ENCODE measurements around the gene SNX10.

Gene SNX10

DNA sequence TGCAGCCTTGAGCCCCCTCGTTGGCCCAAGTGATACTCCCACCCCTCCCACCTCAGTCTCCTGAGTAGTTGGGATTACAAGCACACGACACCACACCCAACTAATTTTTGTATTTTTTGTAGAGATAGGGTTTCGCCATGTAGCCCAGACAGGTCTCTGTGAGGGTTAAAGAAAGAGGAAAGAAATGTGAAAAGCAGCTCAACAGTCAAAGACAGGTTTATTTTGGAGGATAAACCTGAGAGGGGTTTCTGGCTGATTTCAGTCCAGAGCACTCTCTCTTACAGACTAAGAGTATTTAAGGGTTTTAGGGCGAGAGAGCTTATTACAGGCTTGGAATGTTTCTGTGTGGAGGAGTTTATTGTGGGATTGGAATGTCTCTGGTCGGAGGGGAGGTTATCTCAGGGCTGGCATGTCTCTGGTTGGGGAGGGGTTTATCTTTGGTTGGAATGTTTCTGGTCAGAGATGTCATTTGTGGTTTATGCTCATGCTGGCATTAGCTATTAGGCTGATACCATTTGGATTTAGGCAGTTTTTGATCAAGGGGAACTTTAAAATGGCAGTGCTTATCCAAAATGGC is 26.1 kb upstream of the SNX10 start:
- H3K56ac ChIP-seq (ENCODE audit: low read length) = no peak overlapping the region
- no peaks in the 10 kb centered on the region for H3K27me3 ChIP-seq (ENCODE audit: insufficient read depth, low read length, poor library complexity)
- H2BK15ac ChIP-seq (replicated peaks; ENCODE audit: low read depth) = no peak overlapping the region
- no peak overlapping the region for H3K4me3 ChIP-seq (ENCODE audit: low read length)
- H3K27ac ChIP-seq (ENCODE audit: low read depth, low read length) = no peak overlapping the region
- H3K79me2 ChIP-seq (ENCODE audit: control insufficient read depth, insufficient read depth, low read length) = no peaks in the 10 kb centered on the region
- no peak overlapping the region for H2AK5ac ChIP-seq (ENCODE audit: low read length)
- DNase-seq = no peak
- H4K5ac ChIP-seq (ENCODE audit: low read length) = no peak overlapping the region
- no peak overlapping the region for H3K4me2 ChIP-seq (ENCODE audit: low read length)
- H4K8ac ChIP-seq (ENCODE audit: low read depth, low read length) = no peak overlapping the region
- H3K79me1 ChIP-seq (ENCODE audit: low read length) = no peaks in the 10 kb centered on the region
- no peaks in the 10 kb centered on the region for H3K36me3 ChIP-seq (ENCODE audit: control insufficient read depth, insufficient read depth, low read length)
- no peak overlapping the region for H2BK120ac ChIP-seq (ENCODE audit: low read depth, low read length)
- no peak overlapping the region for H3K18ac ChIP-seq (ENCODE audit: low read length)
- H3K4ac ChIP-seq (ENCODE audit: low read depth, low read length) = no peak overlapping the region
- H3K4me1 ChIP-seq (ENCODE audit: control insufficient read depth, low read depth, low read length) = no peaks in the 10 kb centered on the region
- H3K23ac ChIP-seq (ENCODE audit: low read length) = no peak overlapping the region
- WGBS (ENCODE audit: extremely low coverage, insufficient coverage, low lambda C conversion rate) = no CpG with 5 or more reads among the region's 5 CpGs
- H3K9ac ChIP-seq (ENCODE audit: low read length) = no peak overlapping the region
- no peak overlapping the region for H2BK5ac ChIP-seq (ENCODE audit: low read length)

DNA sequence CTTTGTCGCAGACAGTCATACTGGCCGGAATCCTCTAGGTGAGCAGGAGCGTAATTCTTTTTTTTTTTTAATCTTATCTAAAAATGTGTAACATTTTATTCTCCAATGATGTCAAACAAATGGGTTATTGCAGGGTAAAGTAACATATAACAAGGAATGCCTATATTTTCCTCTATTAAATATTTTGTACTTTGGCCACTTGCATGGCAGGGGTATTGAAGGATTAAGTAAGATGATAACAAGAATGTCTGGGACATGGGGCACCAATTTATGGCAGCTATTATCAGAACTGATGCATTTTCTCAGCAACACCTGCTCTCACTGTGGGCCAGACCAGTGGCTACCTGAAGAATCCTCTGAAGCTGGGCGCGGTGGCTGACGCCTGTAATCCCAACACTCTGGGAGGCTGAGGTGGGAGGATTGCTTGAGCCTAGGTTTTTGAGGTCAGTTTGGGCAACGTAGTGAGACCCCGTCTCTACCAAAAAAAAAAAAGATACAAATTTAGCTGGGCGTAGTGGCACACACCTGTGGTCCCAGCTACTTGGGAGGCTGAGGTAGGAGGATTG is 24.0 kb upstream of the SNX10 start:
- Histone ChIP-seq H3K56ac (ENCODE audit: low read length) (no peak overlapping the region), H3K27ac (ENCODE audit: low read depth, low read length) (no peak overlapping the region), H2BK15ac (replicated peaks; ENCODE audit: low read depth) (no peak overlapping the region), H2BK5ac (ENCODE audit: low read length) (no peak overlapping the region), H3K27me3 (ENCODE audit: insufficient read depth, low read length, poor library complexity) (no peaks in the 10 kb centered on the region), H3K79me2 (ENCODE audit: control insufficient read depth, insufficient read depth, low read length) (no peaks in the 10 kb centered on the region), H3K4me2 (ENCODE audit: low read length) (no peak overlapping the region), H4K8ac (ENCODE audit: low read depth, low read length) (no peak overlapping the region), H2AK5ac (ENCODE audit: low read length) (no peak overlapping the region), H2BK120ac (ENCODE audit: low read depth, low read length) (no peak overlapping the region), H3K23ac (ENCODE audit: low read length) (no peak overlapping the region), H3K36me3 (ENCODE audit: control insufficient read depth, insufficient read depth, low read length) (no peaks in the 10 kb centered on the region), H3K79me1 (ENCODE audit: low read length) (no peaks in the 10 kb centered on the region), H3K18ac (ENCODE audit: low read length) (no peak overlapping the region), H4K5ac (ENCODE audit: low read length) (no peak overlapping the region), H3K9ac (ENCODE audit: low read length) (no peak overlapping the region), H3K4me3 (ENCODE audit: low read length) (no peak overlapping the region), H3K4me1 (ENCODE audit: control insufficient read depth, low read depth, low read length) (no peaks in the 10 kb centered on the region), H3K4ac (ENCODE audit: low read depth, low read length) (no peak overlapping the region)
- no peak for DNase-seq
- WGBS (ENCODE audit: extremely low coverage, insufficient coverage, low lambda C conversion rate) = no CpG with 5 or more reads among the region's 9 CpGs

DNA sequence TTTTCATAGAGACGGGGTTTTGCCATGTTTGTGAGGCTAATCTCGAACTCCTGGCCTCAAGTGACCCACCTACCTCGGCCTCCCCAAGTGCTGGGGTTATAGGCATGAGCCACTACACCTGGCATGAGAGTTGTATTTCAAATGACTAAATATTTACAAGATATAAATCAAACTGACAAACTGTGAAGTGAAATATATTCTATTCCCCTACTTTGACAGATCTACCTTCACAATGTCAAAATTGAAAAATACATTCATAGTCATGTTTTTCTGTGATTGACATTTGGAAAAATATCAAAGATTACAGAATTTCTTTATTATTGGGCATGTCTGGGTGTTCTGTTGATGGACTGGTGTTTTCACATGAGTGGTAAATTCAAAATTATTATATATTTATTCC is 16.4 kb upstream of the SNX10 start:
- no CpG with 5 or more reads among the region's 3 CpGs for WGBS (ENCODE audit: extremely low coverage, insufficient coverage, low lambda C conversion rate)
- no peak overlapping the region for H2AK5ac ChIP-seq (ENCODE audit: low read length)
- no peaks in the 10 kb centered on the region for H3K79me2 ChIP-seq (ENCODE audit: control insufficient read depth, insufficient read depth, low read length)
- no peak overlapping the region for H3K18ac ChIP-seq (ENCODE audit: low read length)
- no peak overlapping the region for H3K4me3 ChIP-seq (ENCODE audit: low read length)
- H3K9ac ChIP-seq (ENCODE audit: low read length) = no peak overlapping the region
- H3K79me1 ChIP-seq (ENCODE audit: low read length) = no peaks in the 10 kb centered on the region
- DNase-seq = no peak
- no peaks in the 10 kb centered on the region for H3K27me3 ChIP-seq (ENCODE audit: insufficient read depth, low read length, poor library complexity)
- no peak overlapping the region for H3K4me2 ChIP-seq (ENCODE audit: low read length)
- no peak overlapping the region for H3K27ac ChIP-seq (ENCODE audit: low read depth, low read length)
- H2BK15ac ChIP-seq (replicated peaks; ENCODE audit: low read depth) = no peak overlapping the region
- H3K23ac ChIP-seq (ENCODE audit: low read length) = no peak overlapping the region
- H2BK5ac ChIP-seq (ENCODE audit: low read length) = no peak overlapping the region
- no peak overlapping the region for H4K5ac ChIP-seq (ENCODE audit: low read length)
- no peaks in the 10 kb centered on the region for H3K4me1 ChIP-seq (ENCODE audit: control insufficient read depth, low read depth, low read length)
- no peaks in the 10 kb centered on the region for H3K36me3 ChIP-seq (ENCODE audit: control insufficient read depth, insufficient read depth, low read length)
- no peak overlapping the region for H2BK120ac ChIP-seq (ENCODE audit: low read depth, low read length)
- no peak overlapping the region for H4K8ac ChIP-seq (ENCODE audit: low read depth, low read length)
- no peak overlapping the region for H3K56ac ChIP-seq (ENCODE audit: low read length)
- H3K4ac ChIP-seq (ENCODE audit: low read depth, low read length) = no peak overlapping the region

DNA sequence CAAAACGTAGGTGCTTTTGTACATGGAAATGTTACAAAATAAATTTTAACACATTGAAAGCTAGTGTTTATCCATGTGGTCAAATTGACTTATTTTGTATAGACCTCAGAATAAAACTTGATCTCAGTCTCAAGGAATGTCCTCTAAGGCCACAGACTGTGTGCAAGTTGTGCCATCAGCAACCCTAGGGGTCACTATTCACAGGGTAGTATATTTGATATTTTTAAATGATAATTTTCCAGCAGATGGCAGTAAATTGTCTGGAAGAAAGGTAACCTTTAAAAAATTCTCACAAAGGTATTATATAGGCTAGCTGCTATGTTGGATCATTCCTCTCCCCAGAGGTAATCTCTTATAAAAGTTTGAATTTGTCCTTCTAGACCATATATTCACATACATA is 12.9 kb upstream of the SNX10 start:
- H3K36me3 ChIP-seq (ENCODE audit: control insufficient read depth, insufficient read depth, low read length) = no peaks in the 10 kb centered on the region
- no peak overlapping the region for H2BK15ac ChIP-seq (replicated peaks; ENCODE audit: low read depth)
- H3K18ac ChIP-seq (ENCODE audit: low read length) = no peak overlapping the region
- H3K4me1 ChIP-seq (ENCODE audit: control insufficient read depth, low read depth, low read length) = no peaks in the 10 kb centered on the region
- no CpG with 5 or more reads among the region's 1 CpG for WGBS (ENCODE audit: extremely low coverage, insufficient coverage, low lambda C conversion rate)
- H3K27ac ChIP-seq (ENCODE audit: low read depth, low read length) = no peak overlapping the region
- H3K4ac ChIP-seq (ENCODE audit: low read depth, low read length) = no peak overlapping the region
- no peak overlapping the region for H3K4me2 ChIP-seq (ENCODE audit: low read length)
- H3K79me2 ChIP-seq (ENCODE audit: control insufficient read depth, insufficient read depth, low read length) = no peaks in the 10 kb centered on the region
- H4K5ac ChIP-seq (ENCODE audit: low read length) = no peak overlapping the region
- no peak overlapping the region for H2AK5ac ChIP-seq (ENCODE audit: low read length)
- no peak overlapping the region for H3K4me3 ChIP-seq (ENCODE audit: low read length)
- H3K79me1 ChIP-seq (ENCODE audit: low read length) = no peaks in the 10 kb centered on the region
- H2BK120ac ChIP-seq (ENCODE audit: low read depth, low read length) = no peak overlapping the region
- no peak overlapping the region for H3K9ac ChIP-seq (ENCODE audit: low read length)
- H3K23ac ChIP-seq (ENCODE audit: low read length) = no peak overlapping the region
- no peak overlapping the region for H2BK5ac ChIP-seq (ENCODE audit: low read length)
- no peak overlapping the region for H4K8ac ChIP-seq (ENCODE audit: low read depth, low read length)
- H3K56ac ChIP-seq (ENCODE audit: low read length) = no peak overlapping the region
- H3K27me3 ChIP-seq (ENCODE audit: insufficient read depth, low read length, poor library complexity) = no peaks in the 10 kb centered on the region
- no peak for DNase-seq

DNA sequence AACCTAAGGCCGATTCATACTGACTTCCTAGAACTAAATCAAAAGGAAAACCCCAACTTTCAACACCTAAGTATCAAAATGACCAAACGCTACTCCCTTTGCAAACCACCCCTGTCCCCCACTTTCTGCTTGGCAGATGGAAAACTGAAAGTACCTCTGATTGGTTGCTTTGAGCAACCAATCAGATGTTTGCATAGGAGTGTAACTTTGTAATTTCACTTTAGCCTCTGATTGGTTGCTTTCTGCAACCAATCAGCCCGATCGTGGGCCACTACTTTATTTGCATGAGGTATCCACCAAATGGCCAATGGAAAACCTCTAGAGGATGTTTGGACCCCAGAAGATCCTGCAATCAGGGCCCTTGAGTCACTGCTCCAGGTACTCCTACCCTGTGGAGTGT is 12.3 kb upstream of the SNX10 start:
- no peak overlapping the region for H3K4me2 ChIP-seq (ENCODE audit: low read length)
- H2BK15ac ChIP-seq (replicated peaks; ENCODE audit: low read depth) = no peak overlapping the region
- no peaks in the 10 kb centered on the region for H3K4me1 ChIP-seq (ENCODE audit: control insufficient read depth, low read depth, low read length)
- H3K4me3 ChIP-seq (ENCODE audit: low read length) = no peak overlapping the region
- no peaks in the 10 kb centered on the region for H3K27me3 ChIP-seq (ENCODE audit: insufficient read depth, low read length, poor library complexity)
- no peak overlapping the region for H2BK120ac ChIP-seq (ENCODE audit: low read depth, low read length)
- no CpG with 5 or more reads among the region's 4 CpGs for WGBS (ENCODE audit: extremely low coverage, insufficient coverage, low lambda C conversion rate)
- H3K18ac ChIP-seq (ENCODE audit: low read length) = no peak overlapping the region
- no peak overlapping the region for H4K5ac ChIP-seq (ENCODE audit: low read length)
- no peak overlapping the region for H2BK5ac ChIP-seq (ENCODE audit: low read length)
- H2AK5ac ChIP-seq (ENCODE audit: low read length) = no peak overlapping the region
- H3K9ac ChIP-seq (ENCODE audit: low read length) = no peak overlapping the region
- no peaks in the 10 kb centered on the region for H3K79me2 ChIP-seq (ENCODE audit: control insufficient read depth, insufficient read depth, low read length)
- no peak overlapping the region for H4K8ac ChIP-seq (ENCODE audit: low read depth, low read length)
- no peak overlapping the region for H3K56ac ChIP-seq (ENCODE audit: low read length)
- no peak overlapping the region for H3K27ac ChIP-seq (ENCODE audit: low read depth, low read length)
- H3K4ac ChIP-seq (ENCODE audit: low read depth, low read length) = no peak overlapping the region
- no peak for DNase-seq
- no peaks in the 10 kb centered on the region for H3K79me1 ChIP-seq (ENCODE audit: low read length)
- no peak overlapping the region for H3K23ac ChIP-seq (ENCODE audit: low read length)
- H3K36me3 ChIP-seq (ENCODE audit: control insufficient read depth, insufficient read depth, low read length) = no peaks in the 10 kb centered on the region

DNA sequence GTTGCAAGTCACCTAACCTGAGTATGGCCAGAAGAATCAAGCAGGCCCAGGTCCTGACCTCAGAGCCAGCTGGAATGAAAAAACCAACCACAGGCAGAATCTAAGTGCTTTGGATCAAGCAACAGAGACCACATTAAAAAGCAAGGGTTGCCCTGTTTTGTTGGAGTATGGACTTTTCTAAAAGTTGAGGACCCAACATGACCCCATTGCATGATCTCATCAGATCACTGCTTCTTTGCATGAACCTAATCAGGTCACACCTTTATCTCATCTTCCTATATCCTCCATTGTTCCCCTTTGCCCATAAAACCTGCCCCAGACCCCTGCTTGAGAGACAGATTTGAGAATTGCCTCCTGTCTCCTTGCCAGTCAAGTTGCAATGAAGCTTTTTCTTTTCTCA is 11.6 kb upstream of the SNX10 start:
- DNase-seq = no peak
- H3K4me2 ChIP-seq (ENCODE audit: low read length) = no peak overlapping the region
- no peak overlapping the region for H4K8ac ChIP-seq (ENCODE audit: low read depth, low read length)
- no peaks in the 10 kb centered on the region for H3K79me1 ChIP-seq (ENCODE audit: low read length)
- no peak overlapping the region for H2BK5ac ChIP-seq (ENCODE audit: low read length)
- H3K27me3 ChIP-seq (ENCODE audit: insufficient read depth, low read length, poor library complexity) = no peaks in the 10 kb centered on the region
- no peak overlapping the region for H3K23ac ChIP-seq (ENCODE audit: low read length)
- no peak overlapping the region for H3K27ac ChIP-seq (ENCODE audit: low read depth, low read length)
- H2BK120ac ChIP-seq (ENCODE audit: low read depth, low read length) = no peak overlapping the region
- no peak overlapping the region for H3K56ac ChIP-seq (ENCODE audit: low read length)
- H3K4ac ChIP-seq (ENCODE audit: low read depth, low read length) = no peak overlapping the region
- no peaks in the 10 kb centered on the region for H3K36me3 ChIP-seq (ENCODE audit: control insufficient read depth, insufficient read depth, low read length)
- H4K5ac ChIP-seq (ENCODE audit: low read length) = no peak overlapping the region
- H3K18ac ChIP-seq (ENCODE audit: low read length) = no peak overlapping the region
- H3K4me1 ChIP-seq (ENCODE audit: control insufficient read depth, low read depth, low read length) = no peaks in the 10 kb centered on the region
- no peak overlapping the region for H3K9ac ChIP-seq (ENCODE audit: low read length)
- no peak overlapping the region for H2AK5ac ChIP-seq (ENCODE audit: low read length)
- H3K4me3 ChIP-seq (ENCODE audit: low read length) = no peak overlapping the region
- no peaks in the 10 kb centered on the region for H3K79me2 ChIP-seq (ENCODE audit: control insufficient read depth, insufficient read depth, low read length)
- H2BK15ac ChIP-seq (replicated peaks; ENCODE audit: low read depth) = no peak overlapping the region
